GM21737 (cell line): ENCODE results near the gene DOCK11.

Experiments used
- ATAC-seq: cut with Tn5 transposase; IDR thresholded peaks from one replicate; pipeline ENCODE4 v1.9.1; 2021; ENCODE audit warnings: mild to moderate bottlenecking, moderate library complexity; ENCODE audit not compliant: unreplicated experiment

DOCK11 gene

GRCh38 chrX:118626346-118626745 lies 130.7 kb downstream of the DOCK11 start:
- no peak for ATAC-seq

- no peak for ATAC-seq
Observed at GRCh38 chrX:118627084-118627758, 131.6 kb downstream of the DOCK11 start.

GRCh38 chrX:118630848-118631247 lies 135.2 kb downstream of the DOCK11 start:
- no peak for ATAC-seq

GRCh38 chrX:118631586-118631985 lies 136.0 kb downstream of the DOCK11 start:
- no peak for ATAC-seq

- ATAC-seq: no peak
Observed at GRCh38 chrX:118632862-118633261, 137.2 kb downstream of the DOCK11 start.

- ATAC-seq: no peak
Observed at GRCh38 chrX:118633530-118633929, 137.9 kb downstream of the DOCK11 start.

GRCh38 chrX:118634336-118634735 lies 138.7 kb downstream of the DOCK11 start:
- no peak for ATAC-seq

- no peak for ATAC-seq
Observed at GRCh38 chrX:118637997-118638396, 142.4 kb downstream of the DOCK11 start.

- no peak for ATAC-seq
Observed at GRCh38 chrX:118644378-118644777, 148.8 kb downstream of the DOCK11 start.

GRCh38 chrX:118652717-118653116 lies 157.1 kb downstream of the DOCK11 start:
- no peak for ATAC-seq

GRCh38 chrX:118654331-118654730 lies 158.7 kb downstream of the DOCK11 start:
- no peak for ATAC-seq

- ATAC-seq: no peak
Observed at GRCh38 chrX:118655561-118656246, 160.1 kb downstream of the DOCK11 start.

- ATAC-seq: no peak
Observed at GRCh38 chrX:118657413-118657812, 161.8 kb downstream of the DOCK11 start.

GRCh38 chrX:118660085-118660484 lies 164.5 kb downstream of the DOCK11 start:
- ATAC-seq: no peak

GRCh38 chrX:118665204-118665603 lies 169.6 kb downstream of the DOCK11 start:
- ATAC-seq: no peak

- ATAC-seq: no peak
Observed at GRCh38 chrX:118666521-118666920, 170.9 kb downstream of the DOCK11 start.

GRCh38 chrX:118669435-118669834 lies 173.8 kb downstream of the DOCK11 start:
- ATAC-seq: no peak

GRCh38 chrX:118675326-118675965 lies 179.8 kb downstream of the DOCK11 start:
- no peak for ATAC-seq

- no peak for ATAC-seq
Observed at GRCh38 chrX:118675966-118676349, 180.3 kb downstream of the DOCK11 start.

GRCh38 chrX:118677318-118677717 lies 181.7 kb downstream of the DOCK11 start:
- no peak for ATAC-seq

- no peak for ATAC-seq
Observed at GRCh38 chrX:118679290-118679689, 183.7 kb downstream of the DOCK11 start.
